PC-9 (cell line): Measurements from ENCODE around the gene EXD2. TPM values are rescaled to one million over a fixed set of nuclear protein-coding genes. Genes with fewer than 3 reads are reported as not detected.
A peak's percentile ranks its signal among the peaks of the same experiment; 100 is the strongest.

ENCODE experiments used
- BruUV-seq: library from RNA; stranded (reverse); fragments of 400-500 nt; replicated peaks from 2 replicates; lab custom pipeline; 2021; lab: Mats Ljungman, UMichigan
- CTCF ChIA-PET: fragments of 300-600 bp; sonication (Branson Sonifier 250); formaldehyde crosslinking; loops from one replicate; lab custom pipeline; 2022; ENCODE audit warnings: antibody characterized with exemption; lab: Charles Lee
- POLR2A ChIA-PET: fragments of 300-600 bp; sonication (Branson Sonifier 250); formaldehyde crosslinking; loops from one replicate; lab custom pipeline; 2022; ENCODE audit warnings: antibody characterized with exemption; ENCODE audit not compliant: unreplicated experiment; lab: Charles Lee
- DNase-seq, 2 experiments: peaks; one replicate each; pipeline versions ENCODE4 v3.0.0 to v3.0.0-alpha.2; 2015 to 2022; ENCODE audit warnings: mixed read lengths in 1 of 2
- H2AFZ ChIP-seq: fragments of 200-600 bp; sonication (generic); 2 replicates; pipeline ENCODE4 v1.8.1; 2017; ENCODE audit warnings: antibody characterized with exemption
- H3F3A ChIP-seq: fragments of 200-600 bp; sonication (generic); 2 replicates; pipeline ENCODE4 v1.8.1; 2017; ENCODE audit warnings: antibody characterized with exemption, mild to moderate bottlenecking, low read depth; ENCODE audit not compliant: insufficient read depth
- H3K27ac ChIP-seq: fragments of 200-600 bp; sonication (generic); 2 replicates; pipeline ENCODE4 v1.6.1; 2016; ENCODE audit warnings: mixed run types
- H3K27me3 ChIP-seq: fragments of 200-600 bp; sonication (generic); 2 replicates; pipeline ENCODE4 v1.6.1; 2016; ENCODE audit warnings: low read depth, mixed run types; ENCODE audit not compliant: insufficient read depth
- H3K36me3 ChIP-seq: fragments of 200-600 bp; sonication (generic); 2 replicates; pipeline ENCODE4 v1.6.1; 2016; ENCODE audit warnings: low read depth, mixed run types
- H3K4me1 ChIP-seq: fragments of 200-600 bp; sonication (generic); replicated peaks from 2 replicates; pipeline ENCODE4 v1.6.1; 2016; ENCODE audit warnings: mixed run types; ENCODE audit not compliant: insufficient read depth
- H3K4me2 ChIP-seq: fragments of 200-600 bp; sonication (generic); 2 replicates; pipeline ENCODE4 v1.6.1; 2017; ENCODE audit warnings: mixed run types
- H3K4me3 ChIP-seq: fragments of 200-600 bp; sonication (generic); 2 replicates; pipeline ENCODE4 v1.6.1; 2016; ENCODE audit warnings: mixed run types
- H3K79me2 ChIP-seq: fragments of 200-600 bp; sonication (generic); 2 replicates; pipeline ENCODE4 v1.6.1; 2017; ENCODE audit warnings: low read depth, mixed run types
- H3K9me2 ChIP-seq: fragments of 200-600 bp; sonication (generic); 2 replicates; pipeline ENCODE4 v1.8.1; 2017; ENCODE audit warnings: mild to moderate bottlenecking; ENCODE audit not compliant: insufficient read depth
- H3K9me3 ChIP-seq: fragments of 200-600 bp; sonication (generic); 2 replicates; pipeline ENCODE4 v1.8.1; 2016; ENCODE audit warnings: low read depth; ENCODE audit not compliant: insufficient read depth
- H4K20me1 ChIP-seq: fragments of 200-600 bp; sonication (generic); 2 replicates; pipeline ENCODE4 v1.8.1; 2017; ENCODE audit not compliant: insufficient read depth
- CTCF ChIP-seq: fragments of 200-600 bp; sonication (generic); conservative IDR thresholded peaks from 2 replicates; pipeline ENCODE4 v1.6.1; 2017; ENCODE audit warnings: mixed run types, antibody characterized with exemption, mild to moderate bottlenecking, moderate library complexity
- EZH2 ChIP-seq: fragments of 200-600 bp; sonication (generic); IDR thresholded peaks from 2 replicates; pipeline ENCODE4 v1.8.0; 2017; ENCODE audit warnings: antibody characterized with exemption, low read depth
- intact Hi-C: fragments of 100-400 bp; cut with micrococcal nuclease; formaldehyde crosslinking; loops from one replicate; pipeline ENCODE4 v1.10.0; 2022; ENCODE audit not compliant: unreplicated experiment
- total RNA-seq: library from RNA; stranded (reverse); gene quantifications from 2 replicates; pipeline ENCODE4 v1.2.3, GENCODE V29; 2021

The EXD2 gene
- total RNA-seq, 1 experiment from 2014 or later = 21.4 TPM

- H3K27me3 ChIP-seq = no peaks in the 10 kb centered on the region
- H3K4me1 ChIP-seq = peaks cover 16% of the 10 kb centered on the region
- no peak overlapping the region for H3K27ac ChIP-seq
- 0 out of 2 replicates have a peak overlapping the region, but pooled peaks have one; percentile 67 for H3K4me3 ChIP-seq
- intact Hi-C loops = loop anchor here (2.0 kb wide), 1 partner anchor 37 kb away; the partner anchor contains the start of gene DCAF5
- no peak for TF ChIP-seq CTCF
- TF ChIP-seq EZH2 = no peak
- H2AFZ ChIP-seq = peak overlapping the region; percentile 96; the same call in 1 of the 2 replicates
- ChIA-PET POLR2A (interaction anchor here (0.6 kb wide), 2 partner anchors 39 to 507 kb away, joined by 3 to 13 read pairs; no protein-coding TSS in a partner anchor), CTCF (no interaction called here)
- peak overlapping the region; percentile 90 for H3K4me2 ChIP-seq
- H4K20me1 ChIP-seq = no peaks in the 10 kb centered on the region
- peaks cover 15% of the 10 kb centered on the region for H3K79me2 ChIP-seq
- no peaks in the 10 kb centered on the region for H3F3A ChIP-seq
- H3K36me3 ChIP-seq = no peaks in the 10 kb centered on the region
- no peak for DNase-seq
- no peaks in the 10 kb centered on the region for H3K9me2 ChIP-seq
- H3K9me3 ChIP-seq = no peaks in the 10 kb centered on the region
- no TSS peak for BruUV-seq
These were observed 1.1 kb upstream of the EXD2 start for GRCh38 chr14:69190191-69190590.

- H3F3A ChIP-seq = no peaks in the 10 kb centered on the region
- H3K27me3 ChIP-seq = no peaks in the 10 kb centered on the region
- no peak overlapping the region for H2AFZ ChIP-seq
- H3K27ac ChIP-seq = no peak overlapping the region
- peaks cover 15% of the 10 kb centered on the region for H3K79me2 ChIP-seq
- H3K36me3 ChIP-seq = no peaks in the 10 kb centered on the region
- H3K4me1 ChIP-seq = peaks cover 16% of the 10 kb centered on the region
- no peaks in the 10 kb centered on the region for H4K20me1 ChIP-seq
- TF ChIP-seq CTCF (no peak), EZH2 (no peak)
- H3K9me2 ChIP-seq = no peaks in the 10 kb centered on the region
- no peak for DNase-seq
- H3K4me3 ChIP-seq = no peak overlapping the region
- no peak overlapping the region for H3K4me2 ChIP-seq
- CTCF ChIA-PET = no interaction called here
- BruUV-seq = no TSS peak
- no peaks in the 10 kb centered on the region for H3K9me3 ChIP-seq
- POLR2A ChIA-PET = no interaction called here
- intact Hi-C loops = no loop called here
These were observed 2.4 kb downstream of the EXD2 start for GRCh38 chr14:69193721-69194120.

GRCh38 chr14:69199786-69200185 is 8.5 kb downstream of the EXD2 start:
- ChIA-PET POLR2A (no interaction called here), CTCF (no interaction called here)

More at GRCh38 chr14:69199786-69200185, 8.5 kb downstream of the EXD2 start:
- H3K9me3 ChIP-seq = no peaks in the 10 kb centered on the region
- H2AFZ ChIP-seq = no peak overlapping the region
- no peak overlapping the region for H3K4me2 ChIP-seq
- BruUV-seq = no TSS peak
- DNase-seq = no peak
- H3K4me1 ChIP-seq = no peaks in the 10 kb centered on the region
- no peaks in the 10 kb centered on the region for H3K79me2 ChIP-seq
- H3K9me2 ChIP-seq = no peaks in the 10 kb centered on the region
- intact Hi-C loops = no loop called here
- TF ChIP-seq CTCF = no peak
- no peak for TF ChIP-seq EZH2
- H4K20me1 ChIP-seq = no peaks in the 10 kb centered on the region
- no peaks in the 10 kb centered on the region for H3F3A ChIP-seq
- H3K27ac ChIP-seq = no peak overlapping the region
- no peaks in the 10 kb centered on the region for H3K27me3 ChIP-seq
- H3K4me3 ChIP-seq = no peak overlapping the region
- no peaks in the 10 kb centered on the region for H3K36me3 ChIP-seq
